ENCODE results near the gene NEUROD2.

The NEUROD2 gene

DNA sequence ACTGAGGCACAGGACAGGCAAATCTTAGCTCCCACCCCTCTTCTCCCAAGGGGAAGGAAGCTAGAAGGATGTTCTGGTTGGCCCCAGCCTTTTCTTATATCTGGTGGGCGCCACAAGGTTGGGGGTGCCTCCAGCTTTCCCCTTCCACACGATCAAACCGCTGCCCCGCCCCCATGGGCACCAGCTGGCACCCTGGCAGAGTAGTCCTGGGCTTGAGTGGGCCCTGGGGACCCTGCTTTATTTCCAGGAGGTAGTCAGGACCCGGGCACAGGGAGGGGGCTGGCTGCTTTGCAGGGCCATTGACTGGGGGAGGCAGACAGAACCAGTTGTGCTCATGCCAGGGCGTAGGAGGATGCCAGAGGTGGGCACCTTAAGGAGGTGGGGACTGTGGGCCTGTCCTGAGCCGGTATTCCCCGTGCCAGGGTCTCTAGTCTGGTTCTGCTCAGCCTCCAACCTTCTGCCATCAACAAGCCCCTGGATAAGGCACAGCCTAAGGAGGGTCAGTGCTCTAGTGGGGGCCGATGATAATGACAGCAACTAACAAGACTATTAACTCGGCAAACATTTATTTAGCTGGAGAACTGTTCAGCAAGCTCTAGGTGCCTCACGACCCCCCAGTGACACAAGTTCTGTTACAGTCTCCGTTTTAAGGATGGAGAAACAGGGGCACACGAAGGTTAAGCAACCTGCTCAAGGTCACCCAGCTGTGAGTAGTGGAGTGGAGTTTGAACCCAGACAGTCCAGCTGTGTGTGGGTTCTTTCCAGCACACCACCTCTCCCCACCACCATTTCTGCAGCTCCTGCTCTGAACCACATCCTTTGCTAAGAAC is 11.5 kb upstream of the NEUROD2 start:
- DNase-seq (ENCODE audit: low read depth in 2 of 2), result no peak

DNA sequence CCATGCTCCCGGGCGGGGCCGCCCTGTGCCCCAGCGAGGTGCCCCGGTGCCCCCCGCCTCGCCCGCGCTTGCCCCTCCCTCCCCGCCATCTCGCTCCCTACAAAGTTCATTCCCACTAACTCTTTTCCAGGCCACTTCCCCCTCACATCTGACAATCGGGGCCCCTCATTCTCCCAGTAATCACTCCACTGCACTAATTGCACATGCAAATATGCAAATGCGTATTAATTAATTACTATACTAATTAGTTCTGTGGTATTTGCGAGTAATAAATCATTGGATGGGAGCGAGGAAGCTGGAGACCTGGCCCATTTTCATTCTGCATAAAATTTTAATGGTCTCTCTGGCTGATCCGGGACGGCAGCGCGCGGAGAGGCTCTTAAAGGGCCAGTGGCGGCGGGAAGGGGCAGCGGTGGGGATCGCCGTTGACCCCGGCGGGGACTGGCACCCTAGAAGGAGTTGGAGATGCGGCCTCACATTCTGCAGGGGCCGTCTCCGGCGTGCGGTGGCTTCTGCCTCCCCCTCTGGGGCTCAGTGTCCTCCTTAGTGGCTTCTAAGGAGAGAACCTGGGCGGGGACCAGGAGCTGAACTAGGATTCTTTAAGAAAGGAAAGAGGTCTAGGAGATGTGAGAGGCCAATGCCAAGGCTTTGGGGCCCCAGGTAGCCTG is 10.7 kb upstream of the NEUROD2 start:
- no peak for DNase-seq (ENCODE audit: low read depth in 2 of 2)

- peak; percentile 34 to 43 for DNase-seq (ENCODE audit: low read depth in 2 of 2)
Observed at GRCh38 chr17:39617446-39618245, 9.9 kb upstream of the NEUROD2 start.

GRCh38 chr17:39617100-39617445 is 9.4 kb upstream of the NEUROD2 start:
- DNase-seq (ENCODE audit: low read depth in 2 of 2), result no peak

DNA sequence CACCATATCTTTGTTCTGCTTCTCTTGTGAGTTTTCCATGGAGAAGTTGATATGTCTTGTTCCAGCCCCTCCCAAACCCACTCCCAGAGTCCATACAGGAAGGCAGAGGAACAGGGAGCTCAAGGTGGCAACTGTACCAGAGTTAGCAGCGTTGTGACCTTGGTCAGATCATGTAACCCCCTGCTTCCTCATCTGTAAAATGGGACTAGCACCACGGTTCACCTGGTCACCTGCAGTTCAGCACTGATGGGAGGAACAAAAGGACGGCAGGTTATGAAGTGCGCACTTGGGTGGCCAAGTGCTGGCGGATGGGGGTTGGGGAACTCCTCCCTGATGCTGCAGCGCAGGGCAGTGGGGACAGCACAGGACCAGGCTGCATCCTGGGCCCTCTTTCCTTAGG is 7.7 kb upstream of the NEUROD2 start:
- no peak for DNase-seq (ENCODE audit: low read depth in 2 of 2)

DNA sequence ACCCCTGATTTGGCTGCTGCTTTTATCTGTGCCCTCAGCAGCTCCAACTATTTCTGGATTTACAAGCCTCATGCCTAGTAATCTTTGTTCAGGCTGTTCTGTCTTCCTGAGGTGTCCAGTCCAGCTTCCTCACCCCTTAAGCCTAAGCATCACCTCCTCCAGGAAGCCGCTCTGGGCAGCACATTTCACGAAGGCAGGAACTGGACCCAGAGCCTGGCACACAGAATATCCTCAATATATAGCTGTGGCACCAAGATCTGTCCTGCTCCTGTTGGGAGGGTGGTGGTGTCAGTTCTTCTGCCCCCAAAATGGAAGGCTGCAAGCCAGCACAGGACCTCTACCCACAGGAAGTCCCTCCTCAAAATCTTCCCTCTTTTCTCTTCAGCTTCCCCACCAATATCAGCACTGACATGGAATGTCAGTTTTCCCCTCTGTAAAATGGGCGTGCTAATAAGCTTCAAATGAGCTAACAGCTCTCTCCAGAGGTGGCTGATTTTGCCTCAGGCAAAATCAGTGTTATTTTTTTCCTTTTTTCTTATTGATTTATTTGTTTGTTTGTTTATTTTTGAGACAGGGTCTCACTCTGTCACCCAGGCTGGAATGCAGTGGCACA is 6.9 kb upstream of the NEUROD2 start:
- DNase-seq (ENCODE audit: low read depth in 2 of 2), result no peak

GRCh38 chr17:39612935-39613464 is 5.3 kb upstream of the NEUROD2 start:
- no peak for DNase-seq (ENCODE audit: low read depth in 2 of 2)

DNA sequence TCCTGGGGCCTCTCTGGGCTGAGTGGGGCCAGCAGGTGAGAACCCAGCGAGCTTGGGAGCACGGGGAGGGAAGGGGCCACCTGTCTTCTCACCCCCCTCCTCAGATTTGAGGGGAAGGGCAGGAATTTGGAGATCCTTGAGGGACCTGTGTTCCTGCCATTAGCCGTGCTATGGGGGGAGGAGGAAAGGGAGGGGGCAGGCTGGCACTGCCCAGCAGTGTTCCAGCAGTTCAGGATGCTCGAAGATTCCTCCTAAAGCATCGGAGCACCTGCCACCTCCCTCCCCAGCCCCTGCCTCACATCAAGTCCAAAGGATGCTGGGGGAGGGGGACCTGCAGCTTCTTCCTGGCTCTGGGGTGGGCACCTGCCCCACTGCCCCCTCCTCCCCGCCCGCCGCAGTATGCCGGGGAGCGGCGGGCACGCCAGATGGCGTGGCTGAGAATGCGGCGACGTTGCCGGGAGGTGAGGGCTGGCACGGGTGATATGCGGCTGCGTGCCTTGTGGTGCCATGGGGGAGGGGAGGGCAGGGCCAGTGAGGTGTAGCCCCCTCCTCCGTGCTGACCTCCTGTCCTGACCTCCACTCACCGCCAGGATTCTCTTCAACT is 4.7 kb upstream of the NEUROD2 start:
- no peak for DNase-seq (ENCODE audit: low read depth in 2 of 2)

DNA sequence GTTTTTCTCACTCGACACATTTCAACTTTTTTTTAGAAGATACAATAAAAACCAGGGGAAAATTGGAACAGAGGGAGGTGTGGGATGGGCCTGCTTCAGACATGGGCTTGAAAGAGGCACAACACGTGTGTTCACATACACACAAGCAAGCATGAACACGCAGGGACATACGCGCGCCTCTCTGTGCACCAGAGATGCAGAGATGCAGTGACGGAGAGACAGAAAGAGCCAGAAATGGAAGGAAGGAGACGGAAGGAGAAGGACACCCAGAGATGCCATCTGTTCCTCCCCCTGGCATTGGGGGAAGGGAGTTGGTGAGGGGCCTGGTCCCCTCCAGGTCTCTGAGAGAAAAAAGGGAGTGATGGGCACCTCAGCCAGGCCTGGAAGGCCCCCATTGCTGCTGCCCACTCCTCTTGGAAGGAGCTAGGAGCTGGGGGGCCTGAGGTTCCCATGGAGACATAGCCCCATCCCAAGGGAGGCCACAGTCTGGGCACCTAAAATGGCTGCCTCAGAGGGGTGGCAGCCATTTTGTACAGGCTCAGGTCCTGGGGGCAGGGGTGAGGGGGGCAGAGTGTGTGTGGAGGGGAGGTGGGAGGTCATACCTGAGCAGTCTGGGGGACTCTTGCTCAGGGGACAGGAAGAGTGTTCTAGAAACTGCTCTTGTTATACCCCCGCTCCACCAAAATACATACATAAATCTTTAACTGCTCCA is 3.8 kb upstream of the NEUROD2 start:
- no peak for DNase-seq (ENCODE audit: low read depth in 2 of 2)

DNA sequence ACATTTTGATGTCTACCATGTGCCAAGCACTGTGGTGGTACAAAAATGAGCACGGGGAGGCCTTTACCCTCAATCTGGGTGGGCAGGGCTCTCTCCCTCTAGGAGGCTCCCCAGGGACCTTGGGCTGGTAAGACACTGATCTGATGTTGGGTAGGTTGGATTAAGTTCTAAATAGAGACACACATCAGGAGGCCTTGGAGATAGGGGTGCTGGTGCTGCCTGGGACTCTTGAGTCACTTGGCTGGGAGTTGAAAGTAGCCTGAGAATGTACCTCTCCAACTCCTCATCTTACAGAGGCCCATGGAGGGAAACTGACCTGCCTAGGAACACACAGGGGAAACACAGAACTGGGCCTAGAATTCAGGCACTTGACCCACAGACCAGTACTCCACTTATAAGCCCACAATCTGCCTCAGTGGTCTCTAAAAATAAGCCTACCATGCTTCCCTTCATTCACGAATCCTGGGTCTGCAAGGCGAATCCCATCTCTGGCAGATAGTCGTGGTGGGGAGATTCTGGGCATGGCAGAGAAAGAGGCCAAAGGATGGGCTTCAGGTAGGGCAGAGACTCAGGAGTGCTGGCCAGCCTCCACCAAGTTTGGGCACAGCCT is 1.8 kb upstream of the NEUROD2 start:
- DNase-seq (ENCODE audit: low read depth in 2 of 2), result no peak

DNA sequence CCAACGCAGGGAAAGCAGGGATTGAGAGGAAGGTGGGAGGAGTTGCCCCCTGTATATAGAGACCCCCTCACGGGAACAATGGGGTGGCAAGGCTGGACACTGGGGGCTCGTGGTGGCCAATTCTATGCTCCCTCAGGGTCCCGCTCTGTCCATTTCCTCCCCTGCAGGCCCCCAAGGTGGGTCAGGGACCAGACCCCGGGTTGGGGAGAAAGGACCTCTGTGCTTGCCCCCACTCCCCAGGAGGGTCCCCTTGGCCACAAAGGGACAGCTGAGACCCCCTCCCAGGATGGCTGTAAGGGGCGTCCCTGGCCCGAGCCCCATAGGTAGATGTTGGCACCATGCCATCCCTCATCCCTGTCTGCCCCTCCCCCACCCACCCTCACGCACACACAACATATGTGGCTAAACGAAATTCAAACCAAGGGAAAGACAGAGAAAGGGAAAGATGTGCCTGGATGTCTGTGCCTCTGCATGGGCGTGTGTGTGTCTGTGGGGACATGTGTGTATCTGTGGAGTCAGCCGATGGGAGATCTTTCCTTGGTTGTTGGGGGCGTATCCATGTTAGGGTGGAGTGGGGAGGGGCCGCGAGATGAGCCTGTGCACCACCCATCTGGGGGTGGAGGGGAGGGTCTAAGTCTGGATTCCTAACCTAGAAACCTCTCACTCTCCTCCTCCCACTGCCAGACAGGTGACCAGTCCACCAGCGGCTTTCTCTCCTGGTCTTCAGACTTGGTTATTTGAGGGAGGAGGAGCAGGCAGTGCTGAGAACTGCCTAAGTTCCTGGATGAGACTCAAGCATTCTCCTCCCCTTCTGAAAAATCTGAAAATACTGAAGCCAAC is 642 bp upstream of the NEUROD2 start:
- DNase-seq (ENCODE audit: low read depth in 2 of 2), result no peak

DNA sequence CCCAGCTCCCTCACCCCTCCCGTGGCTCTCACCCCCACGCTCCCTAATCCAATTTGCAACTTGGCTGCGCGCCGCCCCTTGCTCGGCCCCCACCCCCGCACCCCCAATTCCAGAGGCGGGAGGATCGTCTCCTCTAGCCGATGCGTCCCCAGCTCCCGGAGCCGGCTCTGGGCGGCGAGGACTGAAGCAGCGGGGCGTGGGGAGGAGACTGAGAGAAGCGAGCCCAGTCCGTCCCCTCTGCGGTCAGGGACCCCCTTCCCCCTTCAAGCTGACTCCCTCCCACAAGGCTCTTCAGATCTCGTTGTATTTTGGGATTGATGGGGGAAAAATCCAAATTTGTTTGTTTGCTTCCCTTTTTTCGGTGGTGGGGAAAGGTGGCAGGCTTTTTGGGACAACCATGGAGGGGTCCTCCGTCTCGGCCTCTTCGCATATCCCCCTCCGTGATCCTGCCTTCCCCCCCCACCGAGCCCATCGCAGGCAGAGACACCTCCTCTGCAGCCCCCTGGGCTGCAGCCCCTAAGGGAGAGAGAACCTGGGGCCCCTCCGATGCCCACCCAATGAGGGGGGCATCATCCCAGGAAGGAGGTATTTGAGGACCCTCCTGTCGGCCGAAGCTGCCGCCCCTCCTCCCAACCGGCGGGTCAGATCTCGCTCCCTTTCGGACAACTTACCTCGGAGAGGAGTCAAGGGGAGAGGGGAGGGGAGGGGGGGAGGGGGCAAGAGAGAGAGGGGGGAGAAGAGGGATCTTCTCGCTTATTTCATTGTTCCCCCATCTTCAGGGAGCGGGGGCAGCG is 466 bp downstream of the NEUROD2 start:
- no peak for DNase-seq (ENCODE audit: low read depth in 2 of 2)

GRCh38 chr17:39606434-39607056 is 1.2 kb downstream of the NEUROD2 start:
- DNase-seq (ENCODE audit: low read depth in 2 of 2), result no peak

DNA sequence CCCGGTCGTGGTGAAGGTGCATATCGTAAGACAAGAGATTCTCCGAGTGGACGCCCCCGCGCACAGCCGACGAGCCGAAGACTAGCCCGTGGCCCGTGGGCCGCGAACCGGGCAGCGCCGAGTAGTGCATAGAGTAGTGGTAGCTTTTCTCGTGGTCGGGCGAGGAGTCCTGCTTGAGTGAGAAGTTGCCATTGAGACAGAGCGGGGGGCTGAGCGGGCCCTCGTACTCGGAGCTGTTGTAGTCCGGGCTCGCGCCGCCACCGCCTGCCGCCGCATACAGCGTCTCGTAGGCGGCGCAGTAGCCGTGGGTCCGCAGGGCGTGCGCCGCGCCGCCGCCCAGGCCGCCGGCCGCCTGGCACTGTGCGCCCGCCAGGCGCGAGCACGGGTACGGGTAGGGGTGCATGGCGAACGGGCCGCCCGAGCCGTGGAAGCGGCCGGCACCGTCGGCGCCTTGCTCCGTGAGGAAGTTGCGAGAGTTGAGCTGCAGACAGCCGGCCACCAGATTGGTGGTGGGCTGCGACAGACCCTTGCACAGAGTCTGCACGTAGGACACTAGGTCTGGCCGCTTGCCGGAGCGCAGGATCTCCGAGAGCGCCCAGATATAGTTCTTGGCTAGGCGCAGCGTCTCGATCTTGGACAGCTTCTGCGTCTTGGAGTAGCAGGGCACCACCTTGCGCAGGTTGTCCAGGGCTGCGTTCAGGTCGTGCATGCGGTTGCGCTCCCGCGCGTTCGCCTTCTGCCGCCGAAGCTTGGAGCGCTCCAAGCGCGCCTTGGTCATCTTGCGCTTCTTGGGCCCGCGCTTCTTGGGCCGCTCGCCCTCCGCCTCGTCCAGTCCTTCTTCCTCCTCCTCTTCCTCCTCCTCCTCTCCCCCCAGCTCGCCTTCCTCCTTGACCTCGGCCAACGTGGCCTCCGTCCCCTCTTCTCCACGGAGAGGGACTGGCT is 2.0 kb downstream of the NEUROD2 start:
- DNase-seq (ENCODE audit: low read depth in 2 of 2), result no peak

- no peak for DNase-seq (ENCODE audit: low read depth in 2 of 2)
Observed at GRCh38 chr17:39604911-39605491, 2.7 kb downstream of the NEUROD2 start.

DNA sequence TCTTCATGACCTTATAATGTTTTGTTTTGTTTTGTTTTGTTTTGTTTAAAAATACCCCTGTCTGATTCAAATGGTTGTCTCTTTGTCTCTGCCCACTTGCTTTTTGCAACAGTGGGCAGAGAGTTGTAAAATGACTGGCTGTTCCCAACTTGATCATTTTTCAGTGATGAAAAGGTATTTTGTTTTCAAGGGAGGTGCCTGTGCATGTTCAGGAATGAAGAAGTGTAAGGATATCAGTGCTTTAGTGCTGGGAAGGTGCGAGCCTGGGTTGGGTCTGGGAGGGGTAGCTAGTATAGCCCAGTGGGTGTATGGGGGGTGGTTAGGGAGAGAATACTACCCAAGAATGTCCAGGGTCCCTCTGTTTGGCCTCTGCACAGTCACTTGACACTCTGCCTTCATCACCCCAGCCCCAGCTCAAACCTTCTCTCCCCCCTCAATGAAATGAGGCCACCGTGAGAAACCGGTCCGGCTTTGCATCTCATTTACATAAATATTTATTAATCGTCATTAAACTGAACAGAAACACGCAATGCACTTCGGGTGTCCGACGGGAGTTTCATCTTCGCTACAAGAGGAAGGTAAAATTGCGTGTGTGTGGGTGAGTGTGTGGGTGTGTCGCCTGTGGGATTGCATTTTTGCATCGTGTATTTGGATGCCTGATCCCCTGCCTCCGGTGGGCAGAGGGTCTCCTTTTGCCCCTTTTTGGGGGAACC is 4.3 kb downstream of the NEUROD2 start:
- no peak for DNase-seq (ENCODE audit: low read depth in 2 of 2)
